MCF 10A (cell line): ENCODE results near the gene VAPA. TPM values are rescaled to one million over a fixed set of nuclear protein-coding genes. Genes with fewer than 3 reads are reported as not detected.
"Not testable (repeated sequence)": the region's sequence is repeated elsewhere in the genome, so short reads cannot be mapped to it uniquely, and the experiment has no call there.

Experiments
- BruUV-seq: library from RNA; stranded (reverse); fragments of 400-500 nt; replicated peaks from 2 replicates; lab custom pipeline; 2021; lab: Mats Ljungman, UMichigan
- CTCF ChIA-PET: fragments of 300-600 bp; sonication (Branson Sonifier 250); formaldehyde crosslinking; extraction: SDS; loops from one replicate; lab custom pipeline; 2021; ENCODE audit warnings: antibody characterized with exemption, inconsistent platforms; lab: Yijun Ruan, JAX
- POLR2A ChIA-PET: fragments of 300-600, 350-650 bp; sonication (Branson Sonifier 250); formaldehyde crosslinking; extraction: SDS; loops from one replicate; lab custom pipeline; 2020; ENCODE audit warnings: antibody characterized with exemption, inconsistent platforms; lab: Yijun Ruan, JAX
- DNase-seq: peaks from one replicate; pipeline ENCODE4 v3.0.0-alpha.2; 2018; ENCODE audit not compliant: unreplicated experiment
- H3K27ac Mint-ChIP-seq: one replicate; pipeline ENCODE4 v1.8.0; 2022; ENCODE audit warnings: mild to moderate bottlenecking, low read depth, mixed read lengths; ENCODE audit not compliant: unreplicated experiment
- H3K27me3 Mint-ChIP-seq: one replicate; pipeline ENCODE4 v1.8.0; 2022; ENCODE audit warnings: mixed read lengths; ENCODE audit not compliant: insufficient read depth, unreplicated experiment
- H3K36me3 Mint-ChIP-seq: one replicate; pipeline ENCODE4 v1.8.0; 2022; ENCODE audit warnings: mild to moderate bottlenecking, moderate library complexity, mixed read lengths; ENCODE audit not compliant: insufficient read depth, unreplicated experiment
- H3K4me1 Mint-ChIP-seq: one replicate; pipeline ENCODE4 v1.8.0; 2022; ENCODE audit warnings: mixed read lengths; ENCODE audit not compliant: insufficient read depth, unreplicated experiment
- H3K4me3 Mint-ChIP-seq: one replicate; pipeline ENCODE4 v1.8.0; 2022; ENCODE audit warnings: mild to moderate bottlenecking, moderate library complexity, mixed read lengths; ENCODE audit not compliant: unreplicated experiment
- H3K9me3 Mint-ChIP-seq: one replicate; pipeline ENCODE4 v1.8.0; 2022; ENCODE audit warnings: mixed read lengths; ENCODE audit not compliant: unreplicated experiment
- intact Hi-C: fragments of 100-400 bp; cut with micrococcal nuclease; formaldehyde crosslinking; loops from 2 replicates; pipeline ENCODE4 v1.14.1; 2022
- total RNA-seq: library from RNA; stranded (reverse); gene quantifications from 2 replicates; pipeline ENCODE4 v1.2.3, GENCODE V29; 2022
- TF ChIP-seq, protein P1 (sequence below): fragments of 200-600 bp; IDR thresholded peaks from one replicate; pipeline ENCODE4 v1.8.0; 2022; ENCODE audit warnings: antibody characterized with exemption, mild to moderate bottlenecking; ENCODE audit not compliant: unreplicated experiment

Gene VAPA
- total RNA-seq, 1 experiment from 2014 or later: 286 TPM

DNA sequence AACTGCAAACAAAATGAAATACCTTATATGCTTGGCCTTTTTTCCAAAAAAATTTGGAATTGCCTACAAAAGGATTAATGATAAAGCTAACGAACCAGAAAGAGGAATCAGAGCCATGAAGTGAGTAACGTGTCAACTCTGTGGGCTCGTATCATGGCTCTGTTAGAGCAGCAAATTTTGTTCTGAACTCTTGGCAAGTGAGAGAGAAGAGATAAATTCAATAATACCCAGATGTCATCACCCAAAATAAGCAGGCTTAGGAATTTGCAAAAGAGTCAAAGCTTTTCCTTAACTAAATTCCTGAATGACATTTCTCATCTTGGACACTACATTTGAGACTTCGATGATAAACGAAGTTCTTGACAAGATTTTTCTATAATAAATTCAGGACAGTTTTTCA, 23.6 kb upstream of the VAPA start:
- Mint-ChIP-seq H3K27me3 (no peaks in the 10 kb centered on the region), H3K4me1 (peaks cover under 1% of the 10 kb centered on the region), H3K9me3 (no peaks in the 10 kb centered on the region), H3K36me3 (no peaks in the 10 kb centered on the region), H3K4me3 (no peak overlapping the region), H3K27ac (no peak overlapping the region)
- TF ChIP-seq, protein P1, sequence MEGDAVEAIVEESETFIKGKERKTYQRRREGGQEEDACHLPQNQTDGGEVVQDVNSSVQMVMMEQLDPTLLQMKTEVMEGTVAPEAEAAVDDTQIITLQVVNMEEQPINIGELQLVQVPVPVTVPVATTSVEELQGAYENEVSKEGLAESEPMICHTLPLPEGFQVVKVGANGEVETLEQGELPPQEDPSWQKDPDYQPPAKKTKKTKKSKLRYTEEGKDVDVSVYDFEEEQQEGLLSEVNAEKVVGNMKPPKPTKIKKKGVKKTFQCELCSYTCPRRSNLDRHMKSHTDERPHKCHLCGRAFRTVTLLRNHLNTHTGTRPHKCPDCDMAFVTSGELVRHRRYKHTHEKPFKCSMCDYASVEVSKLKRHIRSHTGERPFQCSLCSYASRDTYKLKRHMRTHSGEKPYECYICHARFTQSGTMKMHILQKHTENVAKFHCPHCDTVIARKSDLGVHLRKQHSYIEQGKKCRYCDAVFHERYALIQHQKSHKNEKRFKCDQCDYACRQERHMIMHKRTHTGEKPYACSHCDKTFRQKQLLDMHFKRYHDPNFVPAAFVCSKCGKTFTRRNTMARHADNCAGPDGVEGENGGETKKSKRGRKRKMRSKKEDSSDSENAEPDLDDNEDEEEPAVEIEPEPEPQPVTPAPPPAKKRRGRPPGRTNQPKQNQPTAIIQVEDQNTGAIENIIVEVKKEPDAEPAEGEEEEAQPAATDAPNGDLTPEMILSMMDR: no peak
- no peak for DNase-seq
- intact Hi-C loops: no loop called here
- POLR2A ChIA-PET: interaction anchor here (0.6 to 2.0 kb wide), 3 partner anchors 13 to 270 kb away, joined by 3 to 5 read pairs (median 3); no protein-coding TSS in a partner anchor
- CTCF ChIA-PET: no interaction called here
- BruUV-seq: no TSS peak

DNA sequence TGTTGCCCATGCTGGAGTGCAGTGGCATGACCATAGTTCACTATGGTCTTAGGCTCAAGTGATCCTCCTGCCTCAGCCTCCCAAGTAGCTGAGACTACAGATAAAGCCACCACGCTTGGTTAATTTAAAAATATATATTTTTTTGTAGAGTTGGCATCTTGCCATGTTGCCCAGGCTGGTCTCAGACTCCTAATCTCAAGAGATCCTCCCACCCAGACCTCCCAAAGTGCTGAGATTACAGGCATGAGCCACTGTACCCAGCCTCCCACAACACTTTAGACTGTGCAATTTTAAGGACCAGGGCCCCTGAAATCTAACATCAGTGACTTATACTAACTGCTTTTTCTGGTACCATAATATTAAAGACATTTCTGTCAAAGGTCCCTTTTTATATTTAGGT, 22.9 kb upstream of the VAPA start:
- POLR2A ChIA-PET: interaction anchor here (0.8 to 2.0 kb wide), 2 partner anchors 14 to 21 kb away, joined by 3 to 5 read pairs; no protein-coding TSS in a partner anchor
- CTCF ChIA-PET: no interaction called here
- intact Hi-C loops: no loop called here
- Mint-ChIP-seq H3K36me3 (no peaks in the 10 kb centered on the region), H3K4me1 (peaks cover 7% of the 10 kb centered on the region), H3K9me3 (no peaks in the 10 kb centered on the region), H3K4me3 (no peak overlapping the region), H3K27me3 (no peaks in the 10 kb centered on the region), H3K27ac (no peak overlapping the region)
- TF ChIP-seq, protein P1: no peak
- BruUV-seq: no TSS peak
- DNase-seq: no peak

DNA sequence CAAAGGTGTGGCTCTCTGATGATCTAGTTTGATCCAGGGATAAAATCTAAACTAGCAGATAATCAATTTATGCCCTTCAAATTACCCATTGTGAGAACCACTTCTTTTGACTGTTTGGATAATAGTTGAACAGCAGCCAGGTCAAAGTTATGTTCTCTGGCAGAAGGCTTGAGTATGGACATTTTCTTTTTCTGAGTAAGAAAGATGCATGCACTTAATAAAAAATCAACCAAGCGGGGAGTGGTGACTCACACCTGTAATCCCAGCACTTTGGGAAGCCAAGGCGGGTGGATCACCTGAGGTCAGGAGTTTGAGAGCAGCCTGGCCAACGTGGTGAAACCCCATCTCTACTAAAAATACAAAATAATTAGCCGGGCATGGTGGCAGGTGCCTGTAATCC, 22.3 kb upstream of the VAPA start:
- CTCF ChIA-PET: not testable (repeated sequence)

DNA sequence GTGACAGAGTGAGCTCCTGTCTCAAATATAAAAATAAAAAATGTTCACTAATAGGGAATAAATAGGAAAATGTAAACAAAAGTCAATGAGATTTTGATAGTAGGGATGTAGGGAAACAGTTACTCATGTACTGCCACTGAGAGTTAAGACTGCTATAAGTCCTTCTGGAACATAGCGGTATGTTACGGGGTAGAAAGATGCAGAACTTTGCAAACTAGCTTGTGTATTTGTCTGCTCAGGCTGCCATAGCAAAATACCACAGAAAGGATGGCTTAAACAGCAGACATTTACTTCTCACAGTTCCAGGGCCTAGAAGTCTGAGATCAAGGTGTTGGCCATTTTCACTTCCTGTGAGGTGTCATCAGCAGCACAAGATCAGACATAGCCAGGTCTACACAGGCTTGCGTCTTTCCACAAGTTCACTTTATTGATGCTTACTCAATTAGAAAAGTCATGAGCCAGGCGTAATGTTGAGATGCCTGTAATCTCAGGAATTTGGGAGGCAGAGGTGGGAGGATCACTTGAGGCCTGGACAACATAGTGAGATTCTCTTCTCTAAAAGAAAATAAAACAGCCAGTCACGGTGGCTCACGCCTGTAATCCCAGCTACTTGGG, 19.3 kb upstream of the VAPA start:
- Mint-ChIP-seq H3K27ac (peak overlapping the region; percentile 36), H3K27me3 (no peaks in the 10 kb centered on the region)
- POLR2A ChIA-PET: interaction anchor here (0.6 to 1.5 kb wide), 5 partner anchors 19 to 93 kb away, joined by 3 to 7 read pairs (median 5); partner anchors contain the start of gene VAPA

More for the DNA sequence above, 22.3 kb upstream of the VAPA start:
- H3K27ac Mint-ChIP-seq, H3K4me3 Mint-ChIP-seq, H3K9me3 Mint-ChIP-seq, H3K36me3 Mint-ChIP-seq, BruUV-seq, H3K4me1 Mint-ChIP-seq, H3K27me3 Mint-ChIP-seq, intact Hi-C loops: not testable (repeated sequence)
- peak; percentile 16 for DNase-seq
- POLR2A ChIA-PET: interaction anchor here (1.7 kb wide), 1 partner anchor 92 kb away, joined by 3 read pairs; no protein-coding TSS in a partner anchor

More for the DNA sequence above, 19.3 kb upstream of the VAPA start:
- H3K4me3 Mint-ChIP-seq: no peak overlapping the region
- CTCF ChIA-PET: interaction anchor here (0.7 to 0.8 kb wide), 2 partner anchors 45 to 1673 kb away, joined by 3 to 4 read pairs; no protein-coding TSS in a partner anchor
- DNase-seq: no peak
- peaks cover 7% of the 10 kb centered on the region for H3K4me1 Mint-ChIP-seq
- no TSS peak for BruUV-seq
- TF ChIP-seq, protein P1: no peak
- intact Hi-C loops: no loop called here
- H3K36me3 Mint-ChIP-seq: no peaks in the 10 kb centered on the region
- H3K9me3 Mint-ChIP-seq: no peaks in the 10 kb centered on the region
